Coronary artery (tissue), 2 donors: Measurements from ENCODE around the gene LRFN5.

Experiments
- DNase-seq: peaks from one replicate; pipeline ENCODE4 v3.0.0-alpha.2; 2017; ENCODE audit warnings: low spot score
- H3K27ac ChIP-seq, 2 donors: fragments of 200-600 bp; sonication (generic); one replicate each; pipeline ENCODE4 v1.5.1; 2016 to 2019
- H3K4me3 ChIP-seq: fragments of 200-600 bp; sonication (generic); 2 replicates; pipeline ENCODE4 v1.5.1; 2016; ENCODE audit warnings: mild to moderate bottlenecking, moderate library complexity
- TF ChIP-seq, protein P1 (sequence below): fragments of 200-600 bp; sonication (generic); IDR thresholded peaks from one replicate; pipeline ENCODE4 v1.5.1; 2019; ENCODE audit warnings: antibody characterized with exemption

The LRFN5 gene

DNA sequence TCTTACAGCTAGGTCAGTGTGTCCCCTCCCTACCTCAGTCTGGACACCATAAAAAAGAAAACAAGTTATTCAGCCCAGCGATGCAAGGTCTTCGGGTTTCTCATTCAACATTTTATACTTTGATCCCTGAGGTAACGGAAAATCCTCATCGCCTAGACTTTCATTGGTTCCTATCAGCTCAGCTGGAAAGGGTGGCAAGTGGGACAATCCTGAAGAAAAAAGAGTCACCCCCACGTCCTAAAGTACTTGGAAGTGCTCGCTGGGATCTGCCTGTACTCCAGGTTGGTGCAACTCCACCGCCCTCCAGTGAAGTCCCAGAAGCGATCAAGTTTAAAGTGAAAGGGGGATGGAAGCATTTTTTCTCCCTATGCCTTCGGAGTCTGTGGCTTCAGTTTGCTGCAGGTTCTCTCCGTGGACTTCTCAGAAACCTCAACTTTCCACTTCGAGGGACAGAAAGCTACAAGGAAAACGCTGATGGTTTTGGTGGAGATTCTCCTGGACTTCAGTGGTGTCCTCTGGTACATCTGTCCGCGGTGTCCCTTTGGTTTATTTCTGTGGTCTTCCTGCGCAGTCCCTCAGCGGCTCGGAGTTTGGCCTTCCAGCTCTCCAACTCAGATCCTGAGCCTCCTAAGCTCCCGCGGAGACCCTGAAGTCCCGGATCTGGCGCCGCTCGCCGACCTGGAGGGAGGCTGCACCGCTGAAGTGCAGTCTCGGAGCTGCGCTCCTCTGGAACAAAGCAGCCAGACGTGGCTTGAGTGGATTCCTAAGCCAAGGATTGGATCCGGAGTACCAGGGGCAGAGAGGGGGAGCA, 1.8 kb upstream of the LRFN5 start:
- no peak for DNase-seq
- TF ChIP-seq, protein P1, sequence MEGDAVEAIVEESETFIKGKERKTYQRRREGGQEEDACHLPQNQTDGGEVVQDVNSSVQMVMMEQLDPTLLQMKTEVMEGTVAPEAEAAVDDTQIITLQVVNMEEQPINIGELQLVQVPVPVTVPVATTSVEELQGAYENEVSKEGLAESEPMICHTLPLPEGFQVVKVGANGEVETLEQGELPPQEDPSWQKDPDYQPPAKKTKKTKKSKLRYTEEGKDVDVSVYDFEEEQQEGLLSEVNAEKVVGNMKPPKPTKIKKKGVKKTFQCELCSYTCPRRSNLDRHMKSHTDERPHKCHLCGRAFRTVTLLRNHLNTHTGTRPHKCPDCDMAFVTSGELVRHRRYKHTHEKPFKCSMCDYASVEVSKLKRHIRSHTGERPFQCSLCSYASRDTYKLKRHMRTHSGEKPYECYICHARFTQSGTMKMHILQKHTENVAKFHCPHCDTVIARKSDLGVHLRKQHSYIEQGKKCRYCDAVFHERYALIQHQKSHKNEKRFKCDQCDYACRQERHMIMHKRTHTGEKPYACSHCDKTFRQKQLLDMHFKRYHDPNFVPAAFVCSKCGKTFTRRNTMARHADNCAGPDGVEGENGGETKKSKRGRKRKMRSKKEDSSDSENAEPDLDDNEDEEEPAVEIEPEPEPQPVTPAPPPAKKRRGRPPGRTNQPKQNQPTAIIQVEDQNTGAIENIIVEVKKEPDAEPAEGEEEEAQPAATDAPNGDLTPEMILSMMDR = no peak
- Histone ChIP-seq H3K4me3 (peak overlapping the region; percentile 77), H3K27ac (peak overlapping the region; percentile 2 to 69)

DNA sequence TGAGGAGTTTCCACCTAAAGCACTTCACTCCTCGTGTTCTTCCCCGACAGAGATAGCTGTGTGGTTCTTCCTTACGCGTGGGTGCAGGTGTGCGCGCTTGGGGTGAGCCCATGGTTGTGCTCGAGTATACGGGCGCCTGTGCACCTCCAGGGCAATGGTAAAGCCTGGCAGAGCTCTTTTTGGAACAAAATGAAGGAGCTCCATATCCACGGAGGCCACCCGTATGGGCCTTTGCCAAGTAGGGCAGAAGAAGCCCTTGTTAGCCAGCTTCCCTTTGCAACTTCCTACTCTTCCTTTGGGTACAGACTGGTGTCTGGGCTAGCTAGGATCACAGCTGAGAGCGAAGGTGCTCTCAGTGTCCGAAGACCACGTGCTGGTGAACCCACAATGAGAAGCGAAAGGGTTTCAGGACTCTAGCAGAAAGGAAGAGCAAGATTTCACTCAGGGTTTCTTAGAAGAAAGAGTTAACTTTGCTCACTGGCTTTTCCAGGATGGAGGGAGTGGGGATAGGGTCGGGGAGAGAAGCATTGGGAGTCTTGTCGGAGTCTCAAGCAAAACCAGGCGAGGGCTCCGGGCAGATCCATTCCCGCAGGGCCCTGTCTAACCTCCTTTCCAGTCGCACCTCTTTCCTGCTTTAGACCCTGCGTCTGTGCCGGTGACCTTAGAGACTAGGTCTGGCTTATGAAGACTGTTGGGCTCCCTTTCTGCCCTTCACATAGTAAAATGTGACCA, 960 bp upstream of the LRFN5 start:
- Histone ChIP-seq H3K4me3 (peak overlapping the region; percentile 77), H3K27ac (peak overlapping the region; percentile 2 to 69)
- TF ChIP-seq, protein P1 = no peak
- DNase-seq = no peak

DNA sequence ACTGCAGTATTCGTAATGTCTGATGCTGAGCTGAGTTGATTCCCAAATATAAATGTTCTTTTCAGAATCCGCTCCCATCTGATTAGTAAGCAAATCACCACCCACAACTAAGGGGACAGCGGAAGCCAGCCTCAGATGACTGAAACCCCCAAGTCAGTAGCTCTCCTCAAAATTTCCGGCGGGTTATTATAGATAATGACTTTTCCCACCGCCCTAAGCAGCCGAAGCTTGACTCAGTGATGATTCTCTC, 469 bp upstream of the LRFN5 start:
- Histone ChIP-seq H3K27ac (peak overlapping the region; percentile 2 to 69), H3K4me3 (peak overlapping the region; percentile 77)
- DNase-seq = no peak
- TF ChIP-seq, protein P1 = no peak

DNA sequence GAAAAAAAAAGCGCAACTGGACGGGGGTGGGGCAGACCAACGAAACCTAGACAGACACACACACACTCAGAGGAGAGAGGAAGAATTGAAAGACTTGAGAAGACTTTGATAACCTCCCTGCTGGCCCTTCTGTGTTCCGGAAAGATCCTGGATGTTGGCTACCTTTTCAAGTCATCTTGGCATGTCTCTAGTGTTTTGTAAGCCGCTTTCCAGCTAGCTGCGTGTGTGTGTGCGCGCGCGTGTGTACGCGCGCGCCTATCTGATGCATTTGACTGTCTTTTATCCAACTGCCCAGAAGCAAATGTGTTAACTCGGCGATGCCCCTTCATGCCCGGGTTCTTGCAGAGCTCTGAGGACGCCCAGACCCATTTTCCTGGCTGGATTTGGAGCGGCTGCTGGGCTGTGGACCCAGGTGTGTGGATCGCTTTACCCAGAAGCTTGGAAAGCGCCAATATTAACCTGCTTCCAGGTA, 664 bp downstream of the LRFN5 start:
- DNase-seq = no peak
- peak overlapping the region in 1 of 2 donors; percentile 2 for H3K27ac ChIP-seq
- TF ChIP-seq, protein P1 = no peak
- peak overlapping the region; percentile 77 for H3K4me3 ChIP-seq

DNA sequence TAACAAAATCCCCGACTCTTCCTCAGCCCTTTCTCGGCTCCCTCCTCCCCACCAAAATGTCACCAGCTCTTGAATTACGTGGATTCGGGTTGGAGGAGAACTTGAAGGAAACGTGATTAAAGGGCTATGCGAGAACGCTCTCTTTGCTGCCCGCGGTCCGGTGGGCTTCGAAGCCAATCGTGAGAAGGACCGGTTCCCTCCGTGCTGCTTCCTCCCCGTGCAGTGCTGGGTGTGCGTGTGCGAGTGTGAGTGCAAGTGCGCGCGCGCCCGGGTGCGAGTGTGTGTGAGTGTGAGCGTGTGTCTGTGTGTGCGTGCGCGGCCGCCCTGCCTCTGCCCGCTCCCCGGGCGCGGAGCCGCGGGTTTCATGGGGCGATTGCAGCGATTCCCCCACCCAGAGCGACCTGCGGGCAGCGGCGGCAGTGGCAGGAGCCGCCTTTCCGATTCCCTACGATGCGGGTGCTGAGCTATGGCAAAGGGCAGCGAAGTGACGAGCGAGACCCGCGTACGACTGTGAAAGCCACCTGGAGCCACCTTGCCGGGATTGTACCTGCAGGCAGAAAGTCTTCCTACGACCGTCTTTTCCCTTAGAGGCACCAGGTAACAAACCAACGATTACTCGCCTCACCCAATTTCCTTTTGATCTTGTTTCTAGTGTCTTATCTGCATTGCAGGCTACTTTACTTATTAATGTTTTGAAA, 1.4 kb downstream of the LRFN5 start:
- no peak overlapping the region for H3K27ac ChIP-seq
- TF ChIP-seq, protein P1 = no peak
- H3K4me3 ChIP-seq = peak overlapping the region; percentile 77
- no peak for DNase-seq

DNA sequence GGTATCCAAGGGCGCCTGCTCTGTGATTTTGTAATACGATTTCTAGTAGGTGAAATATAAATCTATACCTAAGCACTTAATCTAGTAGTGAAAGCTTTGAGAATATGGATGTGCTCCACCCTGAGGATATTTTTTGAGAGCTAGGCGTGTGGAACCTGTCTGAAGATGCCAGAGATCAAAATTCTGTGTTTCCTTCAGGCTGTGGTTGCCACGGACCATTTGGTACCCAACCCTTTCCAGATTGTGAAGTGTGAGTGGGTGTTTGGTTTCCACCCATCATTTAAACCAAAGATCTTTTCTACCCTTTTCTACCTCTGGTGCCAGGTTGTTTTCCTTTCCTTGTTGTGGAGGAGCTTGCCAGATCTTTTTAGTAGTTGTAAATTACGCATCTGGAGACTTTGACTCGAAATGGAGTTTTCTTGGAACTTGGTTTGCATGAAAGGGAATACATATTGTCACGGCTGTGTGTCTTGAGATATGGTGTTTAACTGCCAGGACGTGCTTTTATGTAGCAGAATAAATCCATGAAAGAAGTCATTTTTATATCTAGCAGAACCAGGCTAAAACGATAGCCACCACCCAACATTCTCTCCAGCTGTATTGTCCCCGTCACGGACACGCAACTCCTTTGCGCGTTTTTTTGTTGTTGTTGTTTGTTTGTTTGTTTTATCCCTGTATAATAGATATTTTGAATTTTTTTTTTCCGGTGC, 2.2 kb downstream of the LRFN5 start:
- no peak overlapping the region for H3K27ac ChIP-seq
- DNase-seq = no peak

More for the DNA sequence above, 2.2 kb downstream of the LRFN5 start:
- H3K4me3 ChIP-seq = peak overlapping the region; percentile 77
- TF ChIP-seq, protein P1 = no peak
